ENCODE measurements around the gene NANOGP8. TPM values are rescaled to one million over a fixed set of nuclear protein-coding genes. Genes with fewer than 3 reads are reported as not detected.
A peak's percentile ranks its signal among the peaks of the same experiment; 100 is the strongest.

Gene NANOGP8
- total RNA-seq, 2 experiments from 2014 or later, result not detected

DNA sequence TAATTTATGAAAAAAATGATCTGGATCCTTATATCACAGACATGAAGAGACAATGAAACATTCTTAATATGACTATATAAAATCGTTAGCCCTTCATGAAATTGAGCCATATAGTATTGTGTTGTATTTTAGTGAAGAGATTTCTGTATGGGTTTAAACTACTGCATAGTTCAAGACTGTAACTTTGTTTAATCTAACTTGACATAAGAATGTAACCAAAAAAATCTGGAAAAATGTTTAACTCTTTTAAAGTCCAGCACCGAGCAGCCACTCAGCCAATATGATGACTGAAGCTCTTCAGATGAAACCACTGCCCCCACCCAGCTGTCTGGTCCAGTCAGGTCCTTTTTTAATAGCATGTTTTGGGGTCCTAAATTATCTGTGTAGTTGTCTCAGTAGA, 4.9 kb downstream of the NANOGP8 start:
- Mint-ChIP-seq H3K4me1 (no peaks in the 10 kb centered on the region), H3K27me3 (no peaks in the 10 kb centered on the region), H3K27ac (no peak overlapping the region), H3K4me3 (no peak overlapping the region), H3K36me3 (no peaks in the 10 kb centered on the region), H3K9me3 (no peaks in the 10 kb centered on the region)
- no peak for DNase-seq

GRCh38 chr15:35078221-35078915, 6.7 kb downstream of the NANOGP8 start:
- DNase-seq, result peak; percentile 12
- no peaks in the 10 kb centered on the region for H3K36me3 Mint-ChIP-seq

GRCh38 chr15:35071106-35071505, 14.0 kb downstream of the NANOGP8 start:
- no peak for DNase-seq
- Mint-ChIP-seq H3K27ac (no peak overlapping the region), H3K9me3 (no peaks in the 10 kb centered on the region), H3K36me3 (no peaks in the 10 kb centered on the region), H3K4me1 (no peaks in the 10 kb centered on the region), H3K4me3 (no peak overlapping the region), H3K27me3 (peaks cover 1% of the 10 kb centered on the region)

More at GRCh38 chr15:35078221-35078915, 6.7 kb downstream of the NANOGP8 start:
- no peak overlapping the region for H3K4me3 Mint-ChIP-seq
- no peaks in the 10 kb centered on the region for H3K27me3 Mint-ChIP-seq
- H3K9me3 Mint-ChIP-seq, result no peaks in the 10 kb centered on the region
- H3K4me1 Mint-ChIP-seq, result no peaks in the 10 kb centered on the region
- no peak overlapping the region for H3K27ac Mint-ChIP-seq

GRCh38 chr15:35068846-35069475, 16.1 kb downstream of the NANOGP8 start:
- Mint-ChIP-seq H3K27ac (no peak overlapping the region), H3K27me3 (peaks cover 3% of the 10 kb centered on the region), H3K9me3 (no peaks in the 10 kb centered on the region), H3K4me3 (no peak overlapping the region), H3K4me1 (no peaks in the 10 kb centered on the region), H3K36me3 (no peaks in the 10 kb centered on the region)
- DNase-seq, result no peak

DNA sequence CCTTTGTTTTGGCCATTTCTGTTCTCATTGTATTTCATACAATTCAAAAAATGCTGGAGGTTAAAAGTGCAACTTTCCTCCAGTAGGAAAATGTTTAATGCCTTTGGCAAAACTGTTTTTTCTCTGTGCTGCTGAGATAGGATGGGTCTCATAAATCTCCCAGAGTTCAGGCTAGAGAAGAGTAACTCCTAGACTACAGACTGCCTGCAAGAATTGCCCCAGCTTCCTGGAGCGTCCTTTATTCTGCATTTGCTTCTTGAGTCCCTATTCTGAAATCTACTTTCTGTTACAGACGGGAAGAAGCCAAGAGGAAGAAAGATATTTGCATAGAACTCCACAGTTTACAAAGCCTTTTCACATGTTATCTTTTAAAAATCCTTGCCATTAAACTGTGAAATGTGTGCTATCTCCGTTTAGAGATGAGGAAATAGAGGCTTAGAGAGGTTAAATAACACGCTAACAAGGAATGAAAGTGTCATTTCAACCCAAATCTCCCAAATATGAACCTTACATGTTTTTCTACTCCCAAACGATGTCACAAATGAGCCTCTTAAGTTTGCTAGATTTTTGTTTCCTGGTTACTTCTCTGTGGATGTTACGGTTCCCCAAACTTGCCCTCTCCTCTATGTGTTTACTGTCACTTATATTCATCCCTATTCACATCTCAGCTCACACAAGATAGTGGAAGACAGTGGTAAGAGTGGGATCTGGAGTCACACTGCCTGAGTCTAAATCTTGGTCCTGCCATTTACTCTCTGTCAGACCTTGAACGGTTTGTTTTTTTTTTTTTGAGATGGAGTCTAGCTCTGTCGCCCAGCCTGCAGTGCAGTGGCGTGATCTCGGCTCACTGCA, 17.4 kb downstream of the NANOGP8 start:
- Mint-ChIP-seq H3K27me3 (peaks cover 3% of the 10 kb centered on the region), H3K27ac (no peak overlapping the region), H3K4me1 (no peaks in the 10 kb centered on the region), H3K36me3 (no peaks in the 10 kb centered on the region), H3K4me3 (no peak overlapping the region), H3K9me3 (no peaks in the 10 kb centered on the region)
- no peak for DNase-seq

- no peaks in the 10 kb centered on the region for H3K36me3 Mint-ChIP-seq
- no peak overlapping the region for H3K4me3 Mint-ChIP-seq
- peaks cover 3% of the 10 kb centered on the region for H3K27me3 Mint-ChIP-seq
- H3K4me1 Mint-ChIP-seq, result no peaks in the 10 kb centered on the region
- no peak overlapping the region for H3K27ac Mint-ChIP-seq
- DNase-seq, result no peak
- H3K9me3 Mint-ChIP-seq, result no peaks in the 10 kb centered on the region
Measured at GRCh38 chr15:35066094-35066493, 19.0 kb downstream of the NANOGP8 start.

- no peak overlapping the region for H3K27ac Mint-ChIP-seq
- no peaks in the 10 kb centered on the region for H3K9me3 Mint-ChIP-seq
- H3K4me3 Mint-ChIP-seq, result no peak overlapping the region
- no peak for DNase-seq
- peaks cover 3% of the 10 kb centered on the region for H3K27me3 Mint-ChIP-seq
- H3K4me1 Mint-ChIP-seq, result no peaks in the 10 kb centered on the region
- no peaks in the 10 kb centered on the region for H3K36me3 Mint-ChIP-seq
Measured at GRCh38 chr15:35064576-35065190, 20.4 kb downstream of the NANOGP8 start.

DNA sequence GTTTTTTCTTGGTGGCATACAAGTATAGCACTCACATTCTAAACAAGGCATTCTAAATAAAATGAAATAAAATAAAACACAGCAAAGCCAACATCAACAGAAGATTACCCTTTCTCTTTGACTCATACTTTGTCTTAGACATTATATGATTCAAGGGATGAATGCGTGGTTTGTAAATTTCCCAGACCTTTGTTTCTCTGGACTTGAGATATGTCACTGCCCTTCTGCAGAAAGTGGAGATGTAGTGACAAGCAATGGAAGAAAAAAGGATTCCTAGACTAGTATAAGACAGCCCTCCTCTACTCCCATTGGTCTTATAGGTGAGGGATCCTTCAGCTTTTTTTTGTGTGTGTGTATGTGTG, 22.4 kb downstream of the NANOGP8 start:
- DNase-seq, result no peak
- Mint-ChIP-seq H3K36me3 (no peaks in the 10 kb centered on the region), H3K27me3 (peaks cover 3% of the 10 kb centered on the region), H3K4me3 (no peak overlapping the region), H3K4me1 (no peaks in the 10 kb centered on the region), H3K9me3 (no peaks in the 10 kb centered on the region), H3K27ac (no peak overlapping the region)

DNA sequence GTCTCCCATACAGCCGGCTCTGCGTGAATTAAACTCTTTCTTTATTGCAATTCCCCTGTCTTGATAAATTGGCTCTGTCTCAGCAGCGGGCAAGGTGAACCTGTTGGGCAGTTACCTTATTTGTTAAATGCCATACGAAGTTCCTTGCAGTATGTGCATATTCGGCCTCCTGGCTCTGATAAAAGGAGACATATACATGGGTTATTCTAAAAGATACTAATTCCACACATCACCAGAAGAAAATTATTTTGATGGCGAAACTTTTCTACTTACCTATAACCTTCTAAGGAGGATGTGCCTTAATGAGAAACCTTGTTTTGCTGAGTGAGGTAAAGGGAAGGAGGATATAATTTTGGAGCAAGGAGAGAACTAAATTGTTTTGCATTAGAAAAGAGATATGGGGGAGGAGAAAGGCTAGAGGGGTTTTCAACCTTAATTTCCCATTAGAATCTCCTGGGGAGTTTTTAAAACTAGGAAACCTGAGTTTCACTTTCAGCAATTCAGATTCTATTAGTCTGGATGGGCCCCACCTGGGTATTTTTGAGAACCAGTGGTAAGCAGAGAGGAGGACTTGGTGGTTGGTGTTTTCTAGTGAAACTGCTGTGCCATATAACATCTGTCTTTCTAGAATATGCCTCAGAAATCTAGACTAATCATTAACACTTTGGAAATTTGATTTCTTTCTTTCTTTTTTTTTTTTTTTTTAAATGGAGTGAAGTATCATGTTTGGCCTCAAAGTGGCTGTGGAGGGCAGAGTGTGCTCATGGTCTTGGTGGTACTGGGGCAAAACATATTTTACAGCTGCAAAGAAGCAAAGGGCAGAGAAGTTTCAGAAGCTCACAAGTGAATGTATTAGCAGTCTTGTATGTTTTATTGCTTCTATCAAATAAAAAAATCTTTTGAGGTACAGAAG, 23.0 kb downstream of the NANOGP8 start:
- H3K27me3 Mint-ChIP-seq, result peaks cover 3% of the 10 kb centered on the region
- H3K9me3 Mint-ChIP-seq, result no peaks in the 10 kb centered on the region
- no peak for DNase-seq
- H3K36me3 Mint-ChIP-seq, result no peaks in the 10 kb centered on the region
- H3K4me1 Mint-ChIP-seq, result no peaks in the 10 kb centered on the region
- H3K4me3 Mint-ChIP-seq, result no peak overlapping the region
- H3K27ac Mint-ChIP-seq, result no peak overlapping the region

DNA sequence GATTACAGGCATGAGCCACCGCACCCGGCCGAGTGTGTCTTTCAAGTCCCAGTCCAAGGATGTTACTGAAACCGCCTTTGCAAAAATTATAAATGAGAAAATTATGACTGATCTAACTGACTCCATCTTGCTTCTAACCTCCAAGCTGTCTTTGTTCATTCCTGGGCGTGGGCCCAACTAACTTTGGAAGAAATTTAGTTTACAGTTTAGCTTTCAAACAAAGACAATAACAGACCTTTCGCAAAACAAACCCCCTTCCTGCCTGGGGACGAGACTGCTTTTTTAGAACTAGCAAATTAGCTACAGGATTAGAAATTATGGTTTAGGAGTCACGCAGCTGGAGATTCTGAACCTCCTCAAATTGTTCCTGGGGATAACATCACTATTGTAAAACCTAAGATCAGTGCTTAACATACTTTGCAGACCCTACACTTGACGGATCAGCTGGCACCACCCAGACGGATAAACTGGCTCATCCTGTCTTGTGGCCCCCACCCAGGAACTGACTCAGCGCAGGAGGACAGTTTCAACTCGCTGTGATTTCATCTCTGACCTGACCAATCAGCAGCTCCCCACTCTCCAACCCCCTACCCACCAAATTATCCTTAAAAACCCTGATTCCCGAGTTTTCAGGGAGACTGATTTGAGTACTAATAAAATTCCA, 23.8 kb downstream of the NANOGP8 start:
- Mint-ChIP-seq H3K4me1 (no peaks in the 10 kb centered on the region), H3K36me3 (no peaks in the 10 kb centered on the region), H3K27me3 (peaks cover 3% of the 10 kb centered on the region), H3K9me3 (no peaks in the 10 kb centered on the region), H3K4me3 (no peak overlapping the region), H3K27ac (no peak overlapping the region)
- DNase-seq, result no peak

- H3K27me3 Mint-ChIP-seq, result no peaks in the 10 kb centered on the region
- H3K27ac Mint-ChIP-seq, result no peak overlapping the region
- no peaks in the 10 kb centered on the region for H3K4me1 Mint-ChIP-seq
- H3K9me3 Mint-ChIP-seq, result no peaks in the 10 kb centered on the region
- H3K36me3 Mint-ChIP-seq, result no peaks in the 10 kb centered on the region
- H3K4me3 Mint-ChIP-seq, result no peak overlapping the region
- no peak for DNase-seq
Measured at GRCh38 chr15:35060591-35060990, 24.5 kb downstream of the NANOGP8 start.

DNA sequence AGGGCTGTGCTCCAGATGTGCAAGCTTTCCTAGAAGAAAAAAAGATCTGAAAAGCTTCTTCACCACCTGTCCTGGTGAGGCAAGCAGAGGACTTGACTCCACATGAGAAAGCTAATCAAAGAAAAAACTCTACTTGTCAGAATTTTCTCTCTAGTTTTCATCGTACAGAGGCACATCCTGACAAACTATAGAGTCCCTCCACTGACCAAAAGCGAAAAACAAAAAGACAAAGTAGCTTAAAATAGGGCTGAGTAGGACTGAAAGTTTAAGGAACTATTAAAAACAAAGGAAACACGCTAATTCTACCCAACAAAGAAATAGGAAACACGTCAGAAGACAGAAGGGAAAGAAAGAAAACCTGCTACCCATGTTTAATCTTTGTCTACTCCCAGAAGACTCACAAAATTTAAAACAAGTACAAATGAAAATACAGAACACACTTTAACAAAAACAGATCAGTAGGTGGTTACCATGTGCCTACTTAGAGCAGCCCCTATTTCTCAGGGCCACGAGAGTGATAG, 26.5 kb downstream of the NANOGP8 start:
- Mint-ChIP-seq H3K36me3 (no peaks in the 10 kb centered on the region), H3K27ac (no peak overlapping the region), H3K4me3 (no peak overlapping the region), H3K27me3 (no peaks in the 10 kb centered on the region), H3K9me3 (no peaks in the 10 kb centered on the region), H3K4me1 (no peaks in the 10 kb centered on the region)
- no peak for DNase-seq

GRCh38 chr15:35055416-35056105, 29.5 kb downstream of the NANOGP8 start:
- Mint-ChIP-seq H3K4me3 (no peak overlapping the region), H3K27me3 (no peaks in the 10 kb centered on the region), H3K27ac (no peak overlapping the region), H3K4me1 (no peaks in the 10 kb centered on the region), H3K36me3 (no peaks in the 10 kb centered on the region), H3K9me3 (no peaks in the 10 kb centered on the region)
- no peak for DNase-seq
